Subcutaneous abdominal adipose tissue (tissue), 5 donors: Measurements from ENCODE around the gene FMN1.

Experiments
- H3K27ac ChIP-seq: one replicate; pipeline ENCODE4 v1.7.0; 2013; ENCODE audit warnings: low read depth, mild to moderate bottlenecking, inconsistent platforms, low read length, moderate library complexity
- H3K27me3 ChIP-seq, 5 donors: one replicate each; pipeline ENCODE4 v1.7.0; 2013; ENCODE audit warnings: low read length in 5 of 5, inconsistent platforms in 1 of 5; ENCODE audit not compliant: control insufficient read depth in 5 of 5, insufficient read depth in 4 of 5
- H3K36me3 ChIP-seq, 5 donors: one replicate each; pipeline ENCODE4 v1.7.0; 2013; ENCODE audit warnings: low read length in 5 of 5; ENCODE audit not compliant: control insufficient read depth in 5 of 5, insufficient read depth in 5 of 5
- H3K4me1 ChIP-seq, 5 donors: one replicate each; pipeline ENCODE4 v1.7.0; 2013; ENCODE audit warnings: low read length in 5 of 5, mild to moderate bottlenecking in 3 of 5, moderate library complexity in 1 of 5; ENCODE audit not compliant: control insufficient read depth in 5 of 5, insufficient read depth in 5 of 5
- H3K4me3 ChIP-seq, 5 donors: one replicate each; pipeline ENCODE4 v1.7.0; 2013; ENCODE audit warnings: low read length in 5 of 5, low read depth in 1 of 5
- H3K9ac ChIP-seq, 5 donors: one replicate each; pipeline ENCODE4 v1.7.0; 2013; ENCODE audit warnings: low read length in 5 of 5, mild to moderate bottlenecking in 4 of 5, moderate library complexity in 3 of 5
- H3K9me3 ChIP-seq, 5 donors: one replicate each; pipeline ENCODE4 v1.7.0; 2013; ENCODE audit warnings: low read length in 5 of 5; ENCODE audit not compliant: control insufficient read depth in 5 of 5
- donor health status: healthy.
- donor health status: healthy.
- donor health status: healthy.
- donor health status: healthy.
- donor health status: healthy.

Gene FMN1

DNA sequence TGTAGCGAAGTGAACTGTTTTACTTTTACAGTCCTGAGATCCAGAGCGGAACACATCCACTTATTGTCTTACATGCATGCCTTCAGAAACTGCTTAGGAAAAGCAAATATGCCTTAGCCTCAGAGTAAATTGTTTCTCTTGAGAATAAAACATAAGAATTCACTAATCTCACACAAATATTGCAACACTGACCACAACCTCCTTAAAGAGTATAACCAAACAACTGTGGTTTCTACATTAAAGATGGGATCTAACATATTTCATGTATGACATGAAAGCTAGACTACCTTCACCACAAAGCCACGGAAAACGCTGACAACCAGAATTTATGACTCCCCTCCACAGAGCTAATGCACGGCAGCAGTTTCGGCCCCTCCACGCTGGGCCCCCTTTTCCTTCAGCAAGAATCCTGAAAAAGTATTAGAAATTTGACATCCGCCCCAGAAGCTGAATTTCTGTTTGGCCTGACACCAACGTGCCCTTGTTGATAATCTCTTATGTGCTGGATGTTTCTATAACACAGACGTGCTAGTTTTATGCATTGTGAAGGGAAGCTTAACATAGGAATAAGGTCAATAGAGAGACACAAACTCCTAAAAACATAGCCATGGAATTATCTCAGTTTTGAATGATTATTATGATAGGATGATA lies 392.1 kb downstream of the FMN1 start:
- peaks cover 0 to 6% (median 0%) of the 10 kb centered on the region in 5 donors for H3K4me1 ChIP-seq

DNA sequence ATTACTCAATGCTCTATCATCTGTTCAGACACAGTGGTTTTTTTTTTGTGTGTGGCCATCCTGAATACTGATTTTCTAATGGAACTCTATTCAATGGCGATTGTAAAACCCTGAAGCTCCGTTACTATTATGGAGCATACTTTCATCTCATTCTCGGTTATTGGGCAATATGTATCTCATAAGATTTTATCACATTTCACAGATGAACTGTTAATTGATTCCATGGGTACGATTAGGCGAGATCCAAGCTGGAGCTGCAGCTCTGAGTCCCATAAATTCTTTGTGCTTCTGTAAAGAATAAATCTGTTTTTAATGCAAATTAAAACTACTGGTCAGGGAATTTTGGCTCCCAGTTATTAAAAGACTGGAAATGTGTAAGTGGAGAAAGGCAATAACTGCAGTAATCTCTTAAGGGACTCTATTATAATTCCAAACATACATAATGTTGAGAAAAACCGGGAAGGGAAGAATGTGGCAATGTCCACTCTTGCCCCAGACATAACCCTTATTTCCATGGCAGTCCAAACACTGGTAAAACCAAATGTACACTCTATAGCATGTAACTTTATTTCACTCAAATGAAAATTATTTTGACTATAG lies 394.5 kb downstream of the FMN1 start:
- no peak overlapping the region for H3K4me3 ChIP-seq
- H3K27ac ChIP-seq: no peak overlapping the region
- peaks cover 0 to 9% (median 4%) of the 10 kb centered on the region in 5 donors for H3K9me3 ChIP-seq
- no peaks in the 10 kb centered on the region for H3K27me3 ChIP-seq
- peaks cover 0 to 6% (median 0%) of the 10 kb centered on the region in 5 donors for H3K4me1 ChIP-seq
- peaks cover 0 to 6% (median 0%) of the 10 kb centered on the region in 5 donors for H3K36me3 ChIP-seq
- H3K9ac ChIP-seq: no peak overlapping the region

More for the DNA sequence above, 392.1 kb downstream of the FMN1 start:
- Histone ChIP-seq H3K36me3 (peaks cover 0 to 6% (median 0%) of the 10 kb centered on the region in 5 donors), H3K9ac (no peak overlapping the region), H3K9me3 (peaks cover 0 to 9% (median 4%) of the 10 kb centered on the region in 5 donors), H3K4me3 (no peak overlapping the region), H3K27ac (no peak overlapping the region), H3K27me3 (no peaks in the 10 kb centered on the region)

DNA sequence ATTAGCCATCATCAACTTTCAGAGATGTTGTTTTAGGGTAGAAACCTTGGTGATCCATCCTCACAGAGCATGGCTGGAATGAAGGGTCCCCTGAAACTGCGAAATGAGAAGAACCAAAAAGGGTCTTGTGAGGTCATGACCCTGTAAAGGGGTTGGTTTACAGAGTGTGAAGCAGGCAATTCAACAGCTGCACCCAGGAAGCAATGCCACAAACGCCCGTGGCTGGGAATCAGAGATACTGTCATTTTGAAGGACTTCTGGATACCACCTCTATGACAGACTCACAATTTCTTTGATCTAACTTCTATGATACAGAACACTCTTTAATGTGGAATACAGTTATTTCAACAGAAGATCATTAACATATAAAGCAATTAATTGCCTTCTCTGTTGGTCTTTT lies 397.7 kb downstream of the FMN1 start:
- no peaks in the 10 kb centered on the region for H3K4me1 ChIP-seq
- no peak overlapping the region for H3K9ac ChIP-seq
- no peak overlapping the region for H3K4me3 ChIP-seq
- no peak overlapping the region for H3K27ac ChIP-seq
- no peaks in the 10 kb centered on the region for H3K27me3 ChIP-seq
- H3K36me3 ChIP-seq: peaks cover 0 to 6% (median 0%) of the 10 kb centered on the region in 5 donors
- no peaks in the 10 kb centered on the region for H3K9me3 ChIP-seq

DNA sequence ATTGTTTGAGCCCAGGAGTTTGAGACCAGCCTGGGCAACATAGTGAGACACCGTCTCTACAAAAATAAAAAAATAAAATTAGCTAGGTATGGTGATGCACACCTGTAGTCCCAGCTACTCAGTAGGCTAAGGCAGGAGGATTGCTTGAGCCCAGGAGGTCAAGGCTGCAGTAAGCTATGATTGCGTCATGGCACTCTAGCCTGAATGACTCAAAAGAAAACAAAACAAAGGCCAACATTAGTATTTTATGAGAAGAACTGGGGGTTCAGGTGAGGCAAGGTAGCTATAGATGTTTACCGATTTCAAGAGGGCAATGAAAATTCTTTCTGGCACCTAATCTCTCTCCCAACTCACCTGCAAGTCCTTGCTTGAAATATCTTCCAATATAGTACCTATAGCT lies 399.5 kb downstream of the FMN1 start:
- Histone ChIP-seq H3K9me3 (no peaks in the 10 kb centered on the region), H3K9ac (no peak overlapping the region), H3K4me1 (no peaks in the 10 kb centered on the region), H3K4me3 (no peak overlapping the region), H3K27ac (no peak overlapping the region), H3K36me3 (peaks cover 0 to 6% (median 0%) of the 10 kb centered on the region in 5 donors), H3K27me3 (no peaks in the 10 kb centered on the region)

DNA sequence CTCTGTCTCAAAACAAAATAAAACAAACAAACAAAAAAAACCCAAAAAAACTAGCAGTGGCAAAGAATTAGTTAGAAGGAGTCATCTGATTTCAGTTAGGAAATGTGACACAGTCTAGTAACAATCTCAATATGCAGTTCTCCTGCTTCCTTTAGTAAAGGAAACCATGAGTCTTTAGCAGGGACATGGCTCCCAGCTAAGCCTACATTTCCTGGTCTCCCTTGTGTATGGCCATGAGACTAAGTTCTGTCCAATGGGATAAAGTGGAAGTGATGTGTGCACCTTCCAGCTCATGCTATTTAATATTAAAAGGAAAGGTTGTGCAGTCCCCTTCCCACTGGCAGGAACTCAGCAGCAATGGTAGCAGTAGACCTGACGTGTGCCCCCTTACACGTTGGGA lies 402.1 kb downstream of the FMN1 start:
- no peak overlapping the region for H3K4me3 ChIP-seq
- no peaks in the 10 kb centered on the region for H3K27me3 ChIP-seq
- no peak overlapping the region for H3K27ac ChIP-seq
- H3K9me3 ChIP-seq: no peaks in the 10 kb centered on the region
- H3K4me1 ChIP-seq: no peaks in the 10 kb centered on the region
- no peaks in the 10 kb centered on the region for H3K36me3 ChIP-seq
- H3K9ac ChIP-seq: no peak overlapping the region

DNA sequence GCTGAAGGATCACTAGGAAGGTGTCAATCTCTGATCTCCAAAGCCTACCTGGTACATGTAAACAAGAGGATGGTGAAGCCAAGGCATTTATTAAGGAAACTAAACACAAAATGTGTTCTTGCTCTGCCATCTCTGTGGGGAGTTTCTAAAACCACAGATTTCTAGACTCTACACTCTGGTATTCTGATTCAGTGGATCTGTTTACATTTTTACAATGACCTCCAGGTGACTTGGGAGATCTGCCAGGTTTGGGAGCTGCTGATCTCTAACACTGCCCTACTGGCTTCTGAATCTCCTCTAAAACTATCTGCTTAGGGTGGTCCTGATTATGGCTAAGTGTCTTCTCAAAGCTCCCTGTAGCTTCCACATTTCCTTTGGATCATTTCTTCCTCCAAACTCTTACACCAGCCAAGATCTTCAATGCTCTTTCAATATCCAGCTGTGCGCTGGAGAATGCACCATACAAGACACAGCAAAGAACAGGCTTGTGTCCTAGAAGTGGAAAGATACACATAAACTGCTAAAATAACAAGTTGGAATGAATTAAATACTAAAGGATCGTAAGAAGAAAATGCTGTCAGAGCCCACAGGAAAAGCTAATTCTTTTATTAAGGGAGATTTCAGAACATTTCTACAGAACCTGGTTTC lies 404.0 kb downstream of the FMN1 start:
- H3K4me1 ChIP-seq: no peaks in the 10 kb centered on the region
- H3K4me3 ChIP-seq: no peak overlapping the region
- H3K9ac ChIP-seq: no peak overlapping the region
- H3K27me3 ChIP-seq: no peaks in the 10 kb centered on the region
- peaks cover 0 to 3% (median 0%) of the 10 kb centered on the region in 5 donors for H3K36me3 ChIP-seq
- H3K9me3 ChIP-seq: no peaks in the 10 kb centered on the region
- H3K27ac ChIP-seq: no peak overlapping the region

DNA sequence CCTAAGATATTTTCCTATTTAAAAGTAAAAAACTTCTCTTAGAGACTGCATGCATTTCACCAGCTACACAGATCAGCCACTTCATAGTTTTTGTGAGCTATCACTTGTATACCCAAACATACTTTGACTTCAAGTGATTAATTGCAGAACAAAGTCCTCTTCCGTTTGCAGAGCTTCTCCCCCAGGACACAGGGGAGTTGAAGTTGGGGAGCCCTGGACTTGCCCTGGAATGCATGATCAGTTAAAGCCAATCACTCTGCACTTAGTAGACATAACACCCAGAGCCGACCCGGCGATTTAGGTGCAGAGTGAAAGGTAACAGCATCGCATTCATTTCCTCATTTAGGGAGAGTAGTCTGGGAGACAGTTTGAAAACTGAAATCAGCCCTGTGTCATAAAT lies 406.6 kb downstream of the FMN1 start:
- H3K4me1 ChIP-seq: no peaks in the 10 kb centered on the region
- peaks cover 0 to 3% (median 0%) of the 10 kb centered on the region in 5 donors for H3K36me3 ChIP-seq
- H3K27me3 ChIP-seq: no peaks in the 10 kb centered on the region
- no peaks in the 10 kb centered on the region for H3K9me3 ChIP-seq
- H3K4me3 ChIP-seq: no peak overlapping the region
- no peak overlapping the region for H3K9ac ChIP-seq
- no peak overlapping the region for H3K27ac ChIP-seq

DNA sequence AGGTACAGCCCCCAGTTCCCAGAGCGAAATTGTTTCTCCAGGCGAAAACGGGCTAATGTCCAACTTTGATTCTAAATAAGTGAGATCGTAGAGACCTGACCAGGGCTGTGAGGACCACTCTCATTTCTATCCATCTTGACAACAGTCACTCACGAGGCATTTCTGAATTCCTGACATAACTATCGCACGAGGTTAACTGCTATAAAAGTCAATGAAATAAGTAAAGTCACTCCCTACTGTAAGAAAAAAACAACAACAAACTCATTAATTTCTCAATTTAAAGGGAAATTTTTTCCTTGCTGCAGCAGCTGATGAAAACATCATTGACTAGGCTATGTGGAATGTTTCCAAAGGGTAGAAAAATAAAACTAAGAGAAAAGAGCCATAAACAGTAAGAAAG lies 407.6 kb downstream of the FMN1 start:
- H3K4me3 ChIP-seq: no peak overlapping the region
- no peak overlapping the region for H3K9ac ChIP-seq
- peaks cover 0 to 3% (median 0%) of the 10 kb centered on the region in 5 donors for H3K36me3 ChIP-seq
- H3K27ac ChIP-seq: no peak overlapping the region
- H3K4me1 ChIP-seq: no peaks in the 10 kb centered on the region
- no peaks in the 10 kb centered on the region for H3K27me3 ChIP-seq
- H3K9me3 ChIP-seq: no peaks in the 10 kb centered on the region

DNA sequence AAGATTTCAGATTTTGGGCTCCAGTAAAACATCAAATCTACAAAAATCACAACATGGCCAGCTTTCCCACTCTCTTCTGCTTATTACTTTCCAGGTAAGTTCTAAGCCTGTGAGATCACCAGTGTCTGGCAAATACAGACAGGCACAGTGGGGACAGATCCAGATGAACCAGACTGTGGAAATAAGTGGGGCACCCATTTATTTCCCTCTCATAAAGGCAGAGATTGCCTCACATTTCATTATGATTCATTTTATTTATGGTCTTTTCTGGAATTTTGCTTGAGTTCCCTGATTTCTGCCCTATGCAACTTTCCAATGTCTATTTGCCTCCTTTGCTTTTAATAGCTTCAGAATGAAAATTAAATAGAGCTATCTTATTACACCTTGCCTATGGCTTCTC lies 409.9 kb downstream of the FMN1 start:
- no peaks in the 10 kb centered on the region for H3K4me1 ChIP-seq
- H3K4me3 ChIP-seq: no peak overlapping the region
- H3K9me3 ChIP-seq: peaks cover 0 to 4% (median 0%) of the 10 kb centered on the region in 5 donors
- H3K9ac ChIP-seq: no peak overlapping the region
- H3K27me3 ChIP-seq: no peaks in the 10 kb centered on the region
- no peak overlapping the region for H3K27ac ChIP-seq
- peaks cover 0 to 3% (median 0%) of the 10 kb centered on the region in 5 donors for H3K36me3 ChIP-seq

DNA sequence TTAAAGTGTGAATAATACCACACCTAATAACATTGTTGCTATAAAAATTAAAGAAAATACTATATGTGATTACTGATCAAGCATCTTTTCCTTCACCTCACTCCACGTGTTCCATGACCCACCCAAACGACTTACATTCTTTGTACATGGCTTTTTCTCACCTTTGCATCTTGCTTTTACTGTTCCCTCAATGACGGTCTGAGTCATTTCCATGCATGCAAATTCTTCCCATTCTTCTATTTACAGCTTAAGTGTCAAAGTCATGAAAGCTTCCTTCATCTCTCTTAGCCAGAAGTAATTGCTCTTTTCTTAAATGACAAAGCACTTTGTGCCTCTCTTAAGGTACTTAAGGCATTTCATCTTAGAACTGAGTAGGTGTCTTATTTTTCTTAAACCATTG lies 412.7 kb downstream of the FMN1 start:
- H3K36me3 ChIP-seq: peaks cover 0 to 3% (median 0%) of the 10 kb centered on the region in 5 donors
- no peak overlapping the region for H3K9ac ChIP-seq
- H3K4me1 ChIP-seq: no peaks in the 10 kb centered on the region
- H3K4me3 ChIP-seq: no peak overlapping the region
- no peaks in the 10 kb centered on the region for H3K27me3 ChIP-seq
- no peak overlapping the region for H3K27ac ChIP-seq
- H3K9me3 ChIP-seq: peaks cover 7 to 17% (median 8%) of the 10 kb centered on the region in 5 donors
